Neural progenitor cell (in vitro differentiated cells): Measurements from ENCODE around the gene SERPINA6.

Experiments
- CTCF ChIP-seq: fragments of 200-600 bp; sonication (generic); IDR thresholded peaks from 2 replicates; pipeline ENCODE4 v1.5.1; 2017; ENCODE audit warnings: antibody characterized with exemption, mild to moderate bottlenecking
- EZH2 ChIP-seq: fragments of 200-600 bp; sonication (generic); IDR thresholded peaks from 2 replicates; pipeline ENCODE4 v1.6.1; 2017; ENCODE audit warnings: antibody characterized with exemption, mild to moderate bottlenecking, moderate library complexity

GRCh38 chr14:94349276-94349675 lies 26.1 kb upstream of the SERPINA6 start:
- TF ChIP-seq CTCF (no peak), EZH2 (no peak)
